Neural progenitor cell (in vitro differentiated cells): ENCODE measurements around the gene ARHGEF11.

Source experiments
- EZH2 ChIP-seq: fragments of 200-600 bp; sonication (generic); IDR thresholded peaks from 2 replicates; pipeline ENCODE4 v1.6.1; 2017; ENCODE audit warnings: antibody characterized with exemption, mild to moderate bottlenecking, moderate library complexity
- EZH2phosphoT487 ChIP-seq: fragments of 200-600 bp; sonication (generic); IDR thresholded peaks from 2 replicates; pipeline ENCODE4 v1.6.1; 2017; ENCODE audit warnings: antibody characterized with exemption
- TF ChIP-seq, protein P1 (sequence below): fragments of 200-600 bp; sonication (generic); IDR thresholded peaks from 2 replicates; pipeline ENCODE4 v1.5.1; 2017; ENCODE audit warnings: antibody characterized with exemption, mild to moderate bottlenecking

DNA sequence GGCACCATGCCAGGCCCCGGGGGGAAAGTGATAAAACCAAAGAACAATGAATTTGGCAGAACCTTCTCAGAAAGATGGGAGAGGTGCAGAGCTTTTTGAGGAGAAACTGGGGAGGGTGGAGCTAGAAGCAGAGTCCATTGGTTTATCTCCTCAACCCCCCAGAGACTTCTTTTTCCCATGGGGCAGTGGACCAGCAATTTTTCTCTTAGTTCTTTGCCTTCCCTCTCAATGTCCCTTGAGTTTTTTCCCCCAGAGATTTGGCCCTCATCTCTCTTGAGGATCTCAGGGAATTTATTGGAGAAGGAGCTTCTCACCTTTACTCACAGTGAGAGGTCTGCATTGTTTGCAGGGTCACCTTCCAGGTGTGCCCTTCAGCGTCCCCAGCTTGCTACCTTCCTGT, 5.3 kb upstream of the ARHGEF11 start:
- TF ChIP-seq EZH2: no peak
- TF ChIP-seq, protein P1, sequence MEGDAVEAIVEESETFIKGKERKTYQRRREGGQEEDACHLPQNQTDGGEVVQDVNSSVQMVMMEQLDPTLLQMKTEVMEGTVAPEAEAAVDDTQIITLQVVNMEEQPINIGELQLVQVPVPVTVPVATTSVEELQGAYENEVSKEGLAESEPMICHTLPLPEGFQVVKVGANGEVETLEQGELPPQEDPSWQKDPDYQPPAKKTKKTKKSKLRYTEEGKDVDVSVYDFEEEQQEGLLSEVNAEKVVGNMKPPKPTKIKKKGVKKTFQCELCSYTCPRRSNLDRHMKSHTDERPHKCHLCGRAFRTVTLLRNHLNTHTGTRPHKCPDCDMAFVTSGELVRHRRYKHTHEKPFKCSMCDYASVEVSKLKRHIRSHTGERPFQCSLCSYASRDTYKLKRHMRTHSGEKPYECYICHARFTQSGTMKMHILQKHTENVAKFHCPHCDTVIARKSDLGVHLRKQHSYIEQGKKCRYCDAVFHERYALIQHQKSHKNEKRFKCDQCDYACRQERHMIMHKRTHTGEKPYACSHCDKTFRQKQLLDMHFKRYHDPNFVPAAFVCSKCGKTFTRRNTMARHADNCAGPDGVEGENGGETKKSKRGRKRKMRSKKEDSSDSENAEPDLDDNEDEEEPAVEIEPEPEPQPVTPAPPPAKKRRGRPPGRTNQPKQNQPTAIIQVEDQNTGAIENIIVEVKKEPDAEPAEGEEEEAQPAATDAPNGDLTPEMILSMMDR: no peak
- TF ChIP-seq EZH2phosphoT487: no peak
